CD4-positive, alpha-beta T cell (primary cell): ENCODE data around the gene ZNF524. TPM values are rescaled to one million over a fixed set of nuclear protein-coding genes. Genes with fewer than 3 reads are reported as not detected.

Experiments
- ATAC-seq: fragments of 200-7000 bp; cut with Tn5 transposase; one replicate; pipeline ENCODE4 v1.10.0; 2022; ENCODE audit warnings: mild to moderate bottlenecking; ENCODE audit not compliant: poor library complexity
- CTCF ChIA-PET: fragments of 350-600 bp; sonication (Branson Sonifier 250); formaldehyde crosslinking; loops from one replicate; lab custom pipeline; 2021; ENCODE audit warnings: antibody characterized with exemption, inconsistent platforms; lab: Charles Lee
- POLR2A ChIA-PET: fragments of 350-600 bp; sonication (Branson Sonifier 250); formaldehyde crosslinking; loops from one replicate; lab custom pipeline; 2021; ENCODE audit warnings: antibody characterized with exemption, inconsistent platforms; lab: Charles Lee
- DNase-seq, 14 experiments: peaks; one replicate each; pipeline ENCODE4 v3.0.0-alpha.2; 2013 to 2020; ENCODE audit warnings: mixed read lengths in 2 of 14
- H3K27ac ChIP-seq, 2 donors: one replicate each; pipeline versions ENCODE4 v1.5.1 to v1.7.0; 2013; ENCODE audit warnings: low read length in 2 of 2, low read depth in 1 of 2, mild to moderate bottlenecking in 1 of 2
- H3K27me3 ChIP-seq, 2 experiments: 1 replicate in 1 of 2; 2 replicates in 1 of 2; pipeline versions ENCODE4 v1.6.1 to v1.7.0; 2013; ENCODE audit warnings: low read length in 2 of 2, control low read depth in 1 of 2, mild to moderate bottlenecking in 1 of 2, moderate library complexity in 1 of 2; ENCODE audit not compliant: insufficient read depth in 2 of 2, control insufficient read depth in 1 of 2
- H3K36me3 ChIP-seq: one replicate; pipeline ENCODE4 v1.6.1; 2013; ENCODE audit warnings: low read length, control low read depth; ENCODE audit not compliant: insufficient read depth
- H3K4me1 ChIP-seq: one replicate; pipeline ENCODE4 v1.6.1; 2013; ENCODE audit warnings: low read length, control low read depth; ENCODE audit not compliant: insufficient read depth
- H3K4me3 ChIP-seq: one replicate; pipeline ENCODE4 v1.5.1; 2013; ENCODE audit warnings: mild to moderate bottlenecking, low read length, moderate library complexity
- H3K9me3 ChIP-seq, 2 experiments: 1 replicate in 1 of 2; 2 replicates in 1 of 2; pipeline versions ENCODE4 v1.6.1 to v1.7.0; 2013; ENCODE audit warnings: low read length in 2 of 2, mild to moderate bottlenecking in 2 of 2, control low read depth in 1 of 2, moderate library complexity in 1 of 2; ENCODE audit not compliant: control insufficient read depth in 1 of 2, insufficient read depth in 1 of 2
- H3K27ac Mint-ChIP-seq: one replicate; pipeline ENCODE4 v1.8.0; 2020; ENCODE audit warnings: mixed read lengths
- H3K27me3 Mint-ChIP-seq: one replicate; pipeline ENCODE4 v1.8.0; 2021; ENCODE audit warnings: mixed read lengths
- H3K36me3 Mint-ChIP-seq: one replicate; pipeline ENCODE4 v1.8.0; 2021; ENCODE audit warnings: low read depth, mixed read lengths
- H3K4me1 Mint-ChIP-seq: one replicate; pipeline ENCODE4 v1.8.0; 2021; ENCODE audit warnings: low read depth, mixed read lengths
- H3K4me3 Mint-ChIP-seq: one replicate; pipeline ENCODE4 v1.8.0; 2020; ENCODE audit warnings: mild to moderate bottlenecking, mixed read lengths
- H3K9me3 Mint-ChIP-seq: one replicate; pipeline ENCODE4 v1.8.0; 2020; ENCODE audit warnings: mixed read lengths
- CTCF ChIP-seq: fragments of 200-600 bp; IDR thresholded peaks from one replicate; pipeline ENCODE4 v1.8.0; 2022; ENCODE audit warnings: antibody characterized with exemption, mild to moderate bottlenecking
- intact Hi-C, 2 experiments: fragments of 100-400 bp; cut with DNase I in 1 of 2; cut with micrococcal nuclease in 1 of 2; formaldehyde crosslinking; loops; one replicate each; pipeline versions ENCODE4 v1.15.1 to v1.9.0; 2023 to 2025; cut with DNase I, micrococcal nuclease
- total RNA-seq, 174 experiments: library from RNA in 2 of 174; stranded (reverse) in 2 of 174; gene quantifications; one replicate each; pipeline ENCODE4 v1.2.3 and lab custom pipeline; 2021 to 2026

The ZNF524 gene
- total RNA-seq, 2 experiments from 2014 or later: 9.6 to 10.3 TPM

GRCh38 chr19:55576746-55577145, 23.3 kb upstream of the ZNF524 start:
- Mint-ChIP-seq H3K27ac (peak overlapping the region; percentile 63), H3K4me3 (peak overlapping the region; percentile 62)
- POLR2A ChIA-PET: interaction anchor here (1.1 kb wide), 1 partner anchor 30 kb away, joined by 3 read pairs; no protein-coding TSS in a partner anchor

GRCh38 chr19:55578031-55578760, 21.9 kb upstream of the ZNF524 start:
- Mint-ChIP-seq H3K36me3 (peaks cover 21% of the 10 kb centered on the region), H3K9me3 (no peaks in the 10 kb centered on the region), H3K27me3 (no peaks in the 10 kb centered on the region), H3K4me1 (peaks cover 24% of the 10 kb centered on the region), H3K4me3 (no peak overlapping the region), H3K27ac (no peak overlapping the region)
- DNase-seq: no peak
- Histone ChIP-seq H3K27ac (no peak overlapping the region), H3K4me3 (no peak overlapping the region), H3K9me3 (peaks cover 0 to 15% of the 10 kb centered on the region in 2 experiments), H3K36me3 (no peaks in the 10 kb centered on the region), H3K4me1 (peaks cover 23% of the 10 kb centered on the region), H3K27me3 (no peaks in the 10 kb centered on the region)
- ChIA-PET POLR2A (no interaction called here), CTCF (no interaction called here)
- intact Hi-C loops: no loop called here
- ATAC-seq: no peak
- no peak for TF ChIP-seq CTCF

More at GRCh38 chr19:55576746-55577145, 23.3 kb upstream of the ZNF524 start:
- peaks cover 0 to 15% of the 10 kb centered on the region in 2 experiments for H3K9me3 ChIP-seq
- Mint-ChIP-seq H3K27me3 (no peaks in the 10 kb centered on the region), H3K4me1 (peaks cover 19% of the 10 kb centered on the region), H3K9me3 (no peaks in the 10 kb centered on the region), H3K36me3 (peaks cover 21% of the 10 kb centered on the region)
- no peak overlapping the region for H3K27ac ChIP-seq
- ATAC-seq (no peak), DNase-seq (no peak)
- H3K27me3 ChIP-seq: no peaks in the 10 kb centered on the region
- no peak for TF ChIP-seq CTCF
- no peaks in the 10 kb centered on the region for H3K36me3 ChIP-seq
- CTCF ChIA-PET: interaction anchor here (0.7 kb wide), 1 partner anchor 30 kb away, joined by 3 read pairs; no protein-coding TSS in a partner anchor
- no peak overlapping the region for H3K4me3 ChIP-seq
- H3K4me1 ChIP-seq: peaks cover 22% of the 10 kb centered on the region
- intact Hi-C loops: no loop called here

- peak overlapping the region in 1 of 2 donors; percentile 39 for H3K27ac ChIP-seq
- intact Hi-C loops: no loop called here
These were observed 21.0 kb upstream of the ZNF524 start for GRCh38 chr19:55578761-55579747.

More at GRCh38 chr19:55578761-55579747, 21.0 kb upstream of the ZNF524 start:
- Histone ChIP-seq H3K36me3 (no peaks in the 10 kb centered on the region), H3K4me3 (no peak overlapping the region), H3K4me1 (peaks cover 23% of the 10 kb centered on the region), H3K9me3 (peaks cover 0 to 15% of the 10 kb centered on the region in 2 experiments), H3K27me3 (no peaks in the 10 kb centered on the region)
- peaks cover 21% of the 10 kb centered on the region for H3K36me3 Mint-ChIP-seq
- POLR2A ChIA-PET: no interaction called here
- DNase-seq (peak in 1 of 14 experiments; percentile 29), ATAC-seq (no peak)
- no peaks in the 10 kb centered on the region for H3K9me3 Mint-ChIP-seq
- no peak for TF ChIP-seq CTCF
- peaks cover 24% of the 10 kb centered on the region for H3K4me1 Mint-ChIP-seq
- H3K27me3 Mint-ChIP-seq: no peaks in the 10 kb centered on the region
- CTCF ChIA-PET: no interaction called here
- H3K27ac Mint-ChIP-seq: peak overlapping the region; percentile 86
- H3K4me3 Mint-ChIP-seq: peak overlapping the region; percentile 89
